GM18511 (cell line): ENCODE measurements around the gene PARD6G.

Experiments
- ATAC-seq: cut with Tn5 transposase; IDR thresholded peaks from one replicate; pipeline ENCODE4 v1.9.1; 2021; ENCODE audit warnings: mild to moderate bottlenecking, moderate library complexity; ENCODE audit not compliant: unreplicated experiment

Gene PARD6G

GRCh38 chr18:80191907-80192652 lies 55.2 kb downstream of the PARD6G start:
- ATAC-seq = no peak

- ATAC-seq = peak; percentile 41
Observed at GRCh38 chr18:80191264-80191663, 56.0 kb downstream of the PARD6G start.

GRCh38 chr18:80190311-80190710 lies 57.0 kb downstream of the PARD6G start:
- no peak for ATAC-seq

GRCh38 chr18:80189531-80189865 lies 57.8 kb downstream of the PARD6G start:
- ATAC-seq = no peak

- no peak for ATAC-seq
Observed at GRCh38 chr18:80188643-80189530, 58.4 kb downstream of the PARD6G start.

- ATAC-seq = no peak
Observed at GRCh38 chr18:80187956-80188642, 59.2 kb downstream of the PARD6G start.

GRCh38 chr18:80185545-80185944 lies 61.8 kb downstream of the PARD6G start:
- ATAC-seq = no peak

GRCh38 chr18:80184243-80184772 lies 63.0 kb downstream of the PARD6G start:
- ATAC-seq = no peak

- ATAC-seq = no peak
Observed at GRCh38 chr18:80183273-80184050, 63.9 kb downstream of the PARD6G start.

GRCh38 chr18:80182855-80183254 lies 64.5 kb downstream of the PARD6G start:
- ATAC-seq = no peak

GRCh38 chr18:80181642-80182461 lies 65.5 kb downstream of the PARD6G start:
- no peak for ATAC-seq

GRCh38 chr18:80180778-80181564 lies 66.3 kb downstream of the PARD6G start:
- ATAC-seq = no peak

- ATAC-seq = peak; percentile 79
Observed at GRCh38 chr18:80179857-80180558, 67.3 kb downstream of the PARD6G start.

- ATAC-seq = peak; percentile 5
Observed at GRCh38 chr18:80178935-80179818, 68.1 kb downstream of the PARD6G start.

- no peak for ATAC-seq
Observed at GRCh38 chr18:80177128-80177527, 70.2 kb downstream of the PARD6G start.

GRCh38 chr18:80176334-80177073 lies 70.8 kb downstream of the PARD6G start:
- no peak for ATAC-seq
